Astrocyte (in vitro differentiated cells and primary cell): ENCODE data around the gene NCMAP.

Experiments
- CTCF ChIP-seq: IDR thresholded peaks from 2 replicates; pipeline ENCODE4 v1.5.1; 2011; ENCODE audit warnings: low read depth, mild to moderate bottlenecking, inconsistent platforms, low read length, moderate library complexity; ENCODE audit not compliant: insufficient read depth
- EZH2 ChIP-seq: IDR thresholded peaks from 2 replicates; pipeline ENCODE4 v1.6.1; 2012; ENCODE audit warnings: mild to moderate bottlenecking, low read length, inconsistent platforms; ENCODE audit not compliant: insufficient read depth

GRCh38 chr1:24621121-24621520, 65.2 kb downstream of the NCMAP start:
- TF ChIP-seq CTCF (no peak), EZH2 (no peak)
